Islet of Langerhans (tissue), 1 donor: ENCODE data around the gene SLC38A10.

ENCODE experiments used
- FAIRE-seq: peaks from one replicate; lab custom pipeline; 2011; peaks lifted over from hg19 to GRCh38; lab: Jason Lieb, UNC

Gene SLC38A10

GRCh38 chr17:81330884-81331245 is 35.8 kb upstream of the SLC38A10 start:
- no peak for FAIRE-seq

- no peak for FAIRE-seq
These were observed 35.1 kb upstream of the SLC38A10 start for GRCh38 chr17:81329927-81330883.

GRCh38 chr17:81328978-81329926 is 34.1 kb upstream of the SLC38A10 start:
- FAIRE-seq = no peak

- no peak for FAIRE-seq
These were observed 33.4 kb upstream of the SLC38A10 start for GRCh38 chr17:81328489-81328888.

GRCh38 chr17:81325714-81326358 is 30.7 kb upstream of the SLC38A10 start:
- no peak for FAIRE-seq

- FAIRE-seq = no peak
These were observed 30.0 kb upstream of the SLC38A10 start for GRCh38 chr17:81324851-81325713.

- FAIRE-seq = no peak
These were observed 29.2 kb upstream of the SLC38A10 start for GRCh38 chr17:81324177-81324850.

GRCh38 chr17:81323411-81323868 is 28.3 kb upstream of the SLC38A10 start:
- no peak for FAIRE-seq

GRCh38 chr17:81323083-81323369 is 27.9 kb upstream of the SLC38A10 start:
- no peak for FAIRE-seq

- no peak for FAIRE-seq
These were observed 27.4 kb upstream of the SLC38A10 start for GRCh38 chr17:81322271-81323082.

- no peak for FAIRE-seq
These were observed 23.0 kb upstream of the SLC38A10 start for GRCh38 chr17:81317961-81318605.

GRCh38 chr17:81317530-81317821 is 22.4 kb upstream of the SLC38A10 start:
- no peak for FAIRE-seq

- no peak for FAIRE-seq
These were observed 20.8 kb upstream of the SLC38A10 start for GRCh38 chr17:81315885-81316391.

GRCh38 chr17:81315129-81315884 is 20.2 kb upstream of the SLC38A10 start:
- FAIRE-seq = no peak

- FAIRE-seq = no peak
These were observed 19.4 kb upstream of the SLC38A10 start for GRCh38 chr17:81314398-81315081.

GRCh38 chr17:81313776-81314397 is 18.8 kb upstream of the SLC38A10 start:
- no peak for FAIRE-seq

- no peak for FAIRE-seq
These were observed 17.7 kb upstream of the SLC38A10 start for GRCh38 chr17:81312624-81313325.
